Activated CD8-positive, alpha-beta memory T cell treated with anti-CD3 and anti-CD28 coated beads, Interleukin-2, amount 10 ng/mL, durations not matched to agents 7 days and 5 days (primary cell): ENCODE results near the gene EPHB4. TPM values are rescaled to one million over a fixed set of nuclear protein-coding genes. Genes with fewer than 3 reads are reported as not detected.
"Not testable (repeated sequence)": the region's sequence is repeated elsewhere in the genome, so short reads cannot be mapped to it uniquely, and the experiment has no call there.

Experiments used
- ATAC-seq: fragments of 150-1000 bp; cut with Tn5 transposase; one replicate; pipeline ENCODE4 v1.10.0; 2021; ENCODE audit warnings: moderate library complexity
- CTCF ChIA-PET: fragments of 350-600 bp; sonication (Branson Sonifier 250); formaldehyde crosslinking; loops from one replicate; lab custom pipeline; 2021; ENCODE audit warnings: antibody characterized with exemption; lab: Charles Lee
- DNase-seq: peaks from one replicate; pipeline ENCODE4 v3.0.0-alpha.2; 2020
- H3K27ac Mint-ChIP-seq: one replicate; pipeline ENCODE4 v1.8.0; 2021; ENCODE audit warnings: mild to moderate bottlenecking, mixed read lengths
- H3K27me3 Mint-ChIP-seq: one replicate; pipeline ENCODE4 v1.8.0; 2021; ENCODE audit warnings: mixed read lengths
- H3K36me3 Mint-ChIP-seq: one replicate; pipeline ENCODE4 v1.8.0; 2021; ENCODE audit warnings: mild to moderate bottlenecking, mixed read lengths
- H3K4me1 Mint-ChIP-seq: one replicate; pipeline ENCODE4 v1.8.0; 2021; ENCODE audit warnings: mixed read lengths
- H3K4me3 Mint-ChIP-seq: one replicate; pipeline ENCODE4 v1.8.0; 2021; ENCODE audit warnings: mild to moderate bottlenecking, moderate library complexity, mixed read lengths
- H3K9me3 Mint-ChIP-seq: one replicate; pipeline ENCODE4 v1.8.0; 2022; ENCODE audit warnings: low read depth, mixed read lengths
- total RNA-seq, 2 experiments: library from RNA; stranded (reverse); gene quantifications; one replicate each; pipeline ENCODE4 v1.2.3, GENCODE V29; 2021

The EPHB4 gene
- total RNA-seq, 2 experiments from 2014 or later: 1.3 to 2.0 TPM

DNA sequence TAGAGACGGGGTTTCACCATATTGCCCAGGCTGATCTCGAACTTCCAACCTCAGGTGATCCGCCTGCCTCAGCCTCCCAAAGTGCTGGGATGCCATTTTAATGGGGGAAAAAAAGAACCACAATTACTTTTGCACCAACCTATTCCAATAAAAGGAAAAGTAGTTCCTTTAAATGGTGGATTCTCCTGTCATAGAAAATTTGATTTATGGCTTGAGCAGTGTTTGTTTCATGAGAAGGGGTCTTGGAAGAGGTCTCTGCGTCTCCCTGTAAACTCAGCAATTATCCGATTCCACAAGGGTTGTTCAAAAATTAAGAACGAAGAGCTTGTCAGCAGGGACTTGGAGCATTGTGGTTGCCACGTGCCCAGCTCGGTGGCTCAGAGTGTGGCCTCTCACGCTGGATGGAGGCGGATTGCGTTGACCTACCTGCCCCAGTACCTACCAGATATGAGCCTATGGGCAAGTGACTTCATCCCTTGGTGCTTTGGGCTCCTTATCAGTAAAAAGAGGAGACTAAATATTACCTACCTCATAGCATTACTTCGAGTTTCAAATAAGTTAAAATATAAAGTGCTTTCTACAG is 37.0 kb upstream of the EPHB4 start:
- no peak overlapping the region for H3K4me3 Mint-ChIP-seq
- peaks cover 17% of the 10 kb centered on the region for H3K36me3 Mint-ChIP-seq
- CTCF ChIA-PET: interaction anchor here (0.7 to 3.1 kb wide), 2 partner anchors 13 to 14 kb away, joined by 3 to 14 read pairs; partner anchors contain the start of gene SLC12A9
- H3K9me3 Mint-ChIP-seq: no peaks in the 10 kb centered on the region
- no peaks in the 10 kb centered on the region for H3K27me3 Mint-ChIP-seq
- no peak overlapping the region for H3K27ac Mint-ChIP-seq
- DNase-seq (no peak), ATAC-seq (no peak)
- H3K4me1 Mint-ChIP-seq: peaks cover 19% of the 10 kb centered on the region

DNA sequence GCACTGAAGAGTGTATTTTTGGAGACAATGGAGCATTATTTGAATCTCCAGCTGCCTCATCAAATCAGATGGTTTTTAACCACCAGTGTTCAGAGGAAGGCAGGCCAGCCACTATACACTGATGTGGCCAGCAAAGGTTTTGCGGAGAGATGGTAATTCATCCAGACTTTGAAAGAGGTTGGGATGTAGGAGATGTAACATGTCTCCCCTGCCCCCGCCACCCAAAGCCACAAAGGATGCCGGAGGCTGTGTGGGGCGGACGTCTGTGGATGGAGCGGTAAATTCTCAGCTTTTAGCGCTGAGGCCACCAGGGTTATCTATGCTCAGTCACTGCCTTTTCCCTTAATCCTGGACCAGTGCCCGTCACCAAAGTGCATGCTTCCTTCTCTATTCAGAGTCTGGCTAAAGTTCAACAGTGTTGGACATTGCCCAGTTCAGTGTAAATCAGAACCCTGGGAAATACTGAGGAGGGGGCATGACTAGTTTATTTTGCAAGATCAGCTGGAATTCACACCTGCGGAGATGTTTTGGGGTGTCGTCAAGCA is 36.2 kb upstream of the EPHB4 start:
- DNase-seq (no peak), ATAC-seq (no peak)
- CTCF ChIA-PET: interaction anchor here (3.1 kb wide), 1 partner anchor 12 kb away, joined by 14 read pairs; the partner anchor contains the start of gene SLC12A9
- H3K4me1 Mint-ChIP-seq: peaks cover 14% of the 10 kb centered on the region
- H3K36me3 Mint-ChIP-seq: peaks cover 17% of the 10 kb centered on the region
- H3K4me3 Mint-ChIP-seq: no peak overlapping the region
- no peaks in the 10 kb centered on the region for H3K9me3 Mint-ChIP-seq
- no peaks in the 10 kb centered on the region for H3K27me3 Mint-ChIP-seq
- no peak overlapping the region for H3K27ac Mint-ChIP-seq

DNA sequence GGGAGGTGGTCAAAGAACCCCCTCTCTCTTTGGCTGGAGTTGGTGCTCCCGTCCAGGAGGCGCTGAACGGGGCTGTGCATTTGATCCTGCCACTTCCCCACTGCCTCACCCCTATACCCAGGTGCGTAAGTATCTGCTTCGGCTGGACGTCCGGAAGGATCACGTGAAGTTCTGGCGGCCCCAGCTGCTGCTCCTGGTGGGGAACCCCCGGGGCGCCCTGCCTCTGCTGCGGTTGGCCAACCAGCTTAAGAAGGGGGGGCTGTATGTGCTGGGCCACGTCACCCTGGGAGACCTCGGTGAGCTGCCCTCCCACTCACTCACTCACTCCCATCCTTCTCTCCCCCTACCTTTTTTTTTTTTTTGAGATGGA is 34.3 kb upstream of the EPHB4 start:
- Mint-ChIP-seq H3K36me3 (peaks cover 21% of the 10 kb centered on the region), H3K9me3 (no peaks in the 10 kb centered on the region), H3K4me3 (no peak overlapping the region), H3K27me3 (no peaks in the 10 kb centered on the region), H3K4me1 (peaks cover 2% of the 10 kb centered on the region), H3K27ac (no peak overlapping the region)
- no peak for DNase-seq
- no peak for ATAC-seq
- CTCF ChIA-PET: no interaction called here

DNA sequence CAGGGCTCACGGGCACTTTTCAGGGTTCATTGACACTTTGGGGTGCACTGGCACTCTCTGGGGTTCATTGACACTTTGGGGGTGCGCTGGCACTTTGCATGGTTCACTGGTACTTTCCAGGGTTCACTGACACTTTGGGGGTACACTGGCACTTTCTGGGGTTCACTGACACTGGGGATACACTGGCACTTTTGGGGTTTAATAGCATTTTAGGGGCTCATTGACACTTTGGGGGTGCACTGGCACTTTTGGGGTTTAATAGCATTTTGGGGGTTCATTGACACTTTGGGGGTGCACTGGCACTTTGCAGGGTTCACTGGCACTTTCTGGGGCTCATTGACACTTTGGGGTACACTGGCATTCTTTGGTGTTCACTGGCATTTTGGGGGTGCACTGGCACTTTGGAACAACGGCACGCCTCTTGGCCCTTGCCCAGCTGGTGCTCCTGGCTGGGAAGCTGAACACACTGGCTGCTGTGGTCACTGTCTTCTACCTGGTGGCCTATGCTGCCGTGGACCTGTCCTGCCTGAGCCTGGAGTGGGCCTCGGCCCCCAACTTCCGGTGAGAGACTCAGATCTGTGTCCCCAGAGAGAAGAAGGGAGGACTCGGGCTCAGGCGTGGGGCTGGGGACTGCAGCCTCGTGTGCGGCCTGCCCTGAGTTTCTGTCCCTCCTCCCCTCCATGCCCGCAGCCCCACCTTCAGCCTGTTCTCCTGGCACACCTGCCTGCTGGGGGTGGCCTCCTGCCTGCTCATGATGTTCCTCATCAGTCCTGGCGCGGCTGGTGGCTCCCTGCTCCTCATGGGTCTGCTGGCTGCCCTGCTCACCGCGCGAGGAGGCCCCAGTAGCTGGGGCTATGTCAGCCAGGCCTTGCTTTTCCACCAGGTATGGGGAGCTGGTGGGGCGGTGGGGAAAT is 33.6 kb upstream of the EPHB4 start:
- ATAC-seq: no peak
- Mint-ChIP-seq H3K36me3 (peaks cover 21% of the 10 kb centered on the region), H3K9me3 (no peaks in the 10 kb centered on the region), H3K4me1 (no peaks in the 10 kb centered on the region), H3K27me3 (no peaks in the 10 kb centered on the region), H3K4me3 (no peak overlapping the region), H3K27ac (no peak overlapping the region)
- CTCF ChIA-PET: no interaction called here
- no peak for DNase-seq

DNA sequence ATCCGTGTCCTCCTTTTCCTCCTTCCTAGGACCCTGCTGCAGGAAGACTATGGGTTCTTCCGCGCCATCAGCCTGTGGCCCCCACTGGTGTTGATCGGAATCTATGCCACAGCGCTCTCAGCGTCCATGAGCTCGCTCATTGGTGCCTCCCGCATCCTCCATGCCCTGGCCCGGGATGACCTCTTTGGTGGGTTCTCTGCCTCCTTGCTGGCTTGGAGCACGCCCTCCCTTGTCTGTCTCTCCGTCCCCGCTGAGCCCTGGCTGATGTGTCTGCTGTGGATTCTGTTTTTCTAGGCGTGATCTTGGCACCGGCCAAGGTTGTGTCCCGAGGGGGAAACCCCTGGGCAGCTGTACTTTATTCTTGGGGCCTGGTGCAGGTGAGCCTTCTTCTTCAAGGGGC is 32.5 kb upstream of the EPHB4 start:
- Mint-ChIP-seq H3K4me1 (no peaks in the 10 kb centered on the region), H3K27me3 (no peaks in the 10 kb centered on the region), H3K9me3 (no peaks in the 10 kb centered on the region), H3K4me3 (no peak overlapping the region), H3K27ac (no peak overlapping the region), H3K36me3 (peaks cover 21% of the 10 kb centered on the region)
- CTCF ChIA-PET: no interaction called here
- no peak for ATAC-seq
- no peak for DNase-seq

DNA sequence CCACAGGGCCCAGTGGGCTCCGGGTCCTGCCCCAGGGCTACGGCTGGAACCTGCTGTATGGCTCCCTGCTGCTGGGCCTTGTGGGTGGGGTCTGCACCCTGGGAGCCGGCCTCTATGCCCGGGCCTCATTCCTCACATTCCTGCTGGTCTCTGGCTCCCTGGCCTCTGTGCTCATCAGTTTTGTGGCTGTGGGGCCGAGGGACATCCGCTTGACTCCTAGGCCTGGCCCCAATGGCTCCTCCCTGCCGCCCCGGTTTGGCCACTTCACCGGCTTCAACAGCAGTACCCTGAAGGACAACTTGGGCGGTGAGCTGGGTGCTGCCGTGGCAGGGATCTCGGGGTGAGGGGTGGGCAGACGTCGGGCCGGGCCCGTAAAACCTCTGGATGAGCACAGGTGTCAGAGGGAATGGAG is 29.6 kb upstream of the EPHB4 start:
- no peak for ATAC-seq
- DNase-seq: no peak
- Mint-ChIP-seq H3K4me1 (peaks cover 17% of the 10 kb centered on the region), H3K27ac (no peak overlapping the region), H3K9me3 (no peaks in the 10 kb centered on the region), H3K36me3 (peaks cover 17% of the 10 kb centered on the region), H3K27me3 (no peaks in the 10 kb centered on the region), H3K4me3 (no peak overlapping the region)
- CTCF ChIA-PET: interaction anchor here (0.6 kb wide), 1 partner anchor 34 kb away, joined by 4 read pairs; no protein-coding TSS in a partner anchor

DNA sequence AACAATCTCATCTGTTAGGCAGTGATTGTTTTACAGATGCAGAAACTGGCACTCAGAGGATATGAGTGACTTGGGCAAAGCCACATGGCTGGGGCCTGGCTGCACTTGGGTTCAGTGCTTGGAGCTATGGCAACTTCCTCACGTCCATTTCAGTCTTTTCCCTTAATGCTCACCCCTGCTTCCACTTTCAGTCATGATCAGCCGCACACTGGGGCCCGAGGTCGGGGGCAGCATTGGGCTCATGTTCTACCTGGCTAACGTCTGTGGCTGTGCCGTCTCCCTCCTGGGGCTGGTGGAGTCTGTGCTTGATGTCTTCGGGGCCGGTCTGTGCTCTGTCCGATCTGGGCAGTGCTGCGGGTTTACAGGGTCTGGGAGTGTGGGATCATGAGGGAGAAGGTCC is 28.2 kb upstream of the EPHB4 start:
- H3K36me3 Mint-ChIP-seq: peaks cover 13% of the 10 kb centered on the region
- ATAC-seq (no peak), DNase-seq (no peak)
- H3K4me3 Mint-ChIP-seq: no peak overlapping the region
- H3K27ac Mint-ChIP-seq: no peak overlapping the region
- H3K4me1 Mint-ChIP-seq: peaks cover 21% of the 10 kb centered on the region
- CTCF ChIA-PET: interaction anchor here (6.6 kb wide), 1 partner anchor 149 kb away, joined by 105 read pairs; the partner anchor contains the start of gene POP7
- H3K9me3 Mint-ChIP-seq: no peaks in the 10 kb centered on the region
- H3K27me3 Mint-ChIP-seq: no peaks in the 10 kb centered on the region

DNA sequence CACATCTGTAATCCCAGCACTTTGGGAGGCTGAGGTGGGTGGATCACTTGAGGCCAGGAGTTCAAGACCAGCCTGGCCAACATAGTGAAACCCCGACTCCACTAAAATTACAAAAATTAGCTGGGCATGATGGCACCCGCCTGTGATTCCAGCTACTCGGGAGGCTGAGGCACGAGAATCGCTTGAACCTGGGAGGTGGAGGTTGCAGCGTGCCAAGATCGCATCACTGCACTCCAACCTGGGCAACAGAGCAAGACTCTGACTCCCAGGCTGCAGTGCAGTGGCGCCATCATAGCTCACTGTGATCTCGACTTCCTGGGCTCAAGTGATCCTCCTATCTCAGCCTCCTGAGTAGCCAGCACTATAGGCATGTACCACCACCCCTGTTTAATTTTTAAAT is 27.6 kb upstream of the EPHB4 start:
- DNase-seq, ATAC-seq, H3K27ac Mint-ChIP-seq, H3K27me3 Mint-ChIP-seq, H3K4me3 Mint-ChIP-seq, H3K9me3 Mint-ChIP-seq: not testable (repeated sequence)
- H3K4me1 Mint-ChIP-seq: peaks cover 21% of the 10 kb centered on the region
- H3K36me3 Mint-ChIP-seq: peaks cover 10% of the 10 kb centered on the region
- CTCF ChIA-PET: interaction anchor here (6.6 to 7.9 kb wide), 2 partner anchors 52 to 148 kb away, joined by 105 to 155 read pairs; partner anchors contain the start of gene POP7

DNA sequence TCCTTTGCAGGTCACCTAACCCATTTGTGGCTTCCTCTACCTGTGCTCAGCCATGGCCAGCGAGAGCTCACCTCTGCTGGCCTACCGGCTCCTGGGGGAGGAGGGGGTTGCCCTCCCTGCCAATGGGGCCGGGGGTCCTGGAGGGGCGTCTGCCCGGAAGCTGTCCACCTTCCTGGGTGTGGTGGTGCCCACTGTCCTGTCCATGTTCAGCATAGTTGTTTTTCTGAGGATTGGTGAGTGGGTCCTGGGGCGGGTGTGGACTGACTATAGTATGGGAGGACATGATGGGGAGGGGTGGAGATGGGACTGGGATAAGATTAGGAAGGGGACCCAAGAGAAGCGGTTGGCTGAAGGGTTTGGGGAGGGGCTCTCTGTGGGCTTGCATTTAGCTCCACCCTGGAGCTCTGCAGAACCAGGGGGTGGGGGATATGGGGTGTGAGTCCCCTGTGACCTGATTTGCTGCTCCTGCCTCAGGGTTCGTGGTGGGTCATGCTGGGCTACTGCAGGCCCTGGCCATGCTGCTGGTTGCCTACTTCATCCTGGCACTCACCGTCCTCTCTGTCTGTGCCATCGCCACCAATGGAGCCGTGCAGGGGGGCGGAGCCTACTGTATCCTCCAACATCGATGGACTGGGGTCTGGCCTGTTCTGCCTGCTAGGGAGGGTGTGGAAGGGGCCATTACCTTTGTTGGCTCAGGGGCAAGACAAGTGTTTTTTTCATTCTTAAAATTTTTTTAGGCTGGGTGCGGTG is 27.0 kb upstream of the EPHB4 start:
- Mint-ChIP-seq H3K4me1 (peaks cover 21% of the 10 kb centered on the region), H3K27ac (no peak overlapping the region), H3K27me3 (no peaks in the 10 kb centered on the region), H3K36me3 (peaks cover 5% of the 10 kb centered on the region), H3K4me3 (peak overlapping the region; percentile 89), H3K9me3 (no peaks in the 10 kb centered on the region)
- CTCF ChIA-PET: interaction anchor here (2.5 to 7.9 kb wide), 3 partner anchors 52 to 161 kb away, joined by 11 to 155 read pairs (median 105); partner anchors contain the start of gene POP7
- ATAC-seq (no peak), DNase-seq (no peak)

DNA sequence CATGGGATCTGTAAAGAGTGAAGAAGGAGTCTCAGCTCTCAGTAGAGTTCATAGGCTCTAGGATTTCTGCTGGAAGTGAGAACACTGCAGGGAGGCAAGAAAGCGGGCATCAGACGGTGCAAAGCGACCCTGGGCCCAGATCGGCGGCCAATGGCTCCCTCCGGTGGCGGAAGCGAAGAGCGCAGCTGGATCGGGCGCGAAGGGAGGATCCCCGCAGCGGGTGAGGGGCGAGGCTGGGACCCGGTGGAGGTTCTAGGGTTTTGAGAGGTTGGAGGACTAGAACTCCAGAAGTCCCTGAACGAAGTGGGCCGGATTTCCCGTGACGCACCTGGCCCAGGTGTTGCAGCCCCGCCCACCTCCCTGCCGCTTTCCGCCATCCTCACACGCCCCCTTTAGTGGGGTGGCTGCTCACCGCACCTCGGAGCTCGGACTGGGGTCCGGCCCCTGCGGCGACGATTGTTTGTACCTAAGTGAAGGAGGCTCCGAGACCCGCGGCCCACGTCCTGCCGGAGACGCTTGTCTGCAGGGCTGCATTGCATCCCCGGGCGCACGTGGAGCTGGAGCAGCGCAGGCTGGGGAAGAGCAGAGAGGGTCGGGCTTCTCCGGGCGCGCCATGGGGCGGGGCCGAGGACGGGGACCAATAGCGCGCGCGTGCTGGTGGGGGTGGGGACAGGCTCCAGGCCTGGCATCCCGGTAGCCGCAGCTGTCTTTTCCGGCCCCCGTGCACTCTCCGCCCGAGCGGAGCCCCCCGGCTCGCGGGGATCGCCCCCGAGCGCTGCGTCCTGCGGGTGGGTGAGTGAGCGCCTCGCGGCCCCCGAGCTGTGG is 24.9 kb upstream of the EPHB4 start, which contains the start of gene SLC12A9:
Gene SLC12A9 (plus strand): TSS at position 666 of the 825 bp plus-strand sequence. CDS start 1,485 bp downstream, outside the sequence.
- ATAC-seq (peak; percentile 99), DNase-seq (peak; percentile 91)
- peak within 1 kb of the TSS; percentile 89 for H3K4me3 Mint-ChIP-seq
- CTCF ChIA-PET: interaction anchor here (0.7 to 7.9 kb wide), 49 partner anchors 10 to 934 kb away, joined by 3 to 155 read pairs (median 5); partner anchors contain the start of genes FBXO24, LRCH4, PLOD3 and POP7
- H3K4me1 Mint-ChIP-seq: peaks cover 21% of the 10 kb centered on the region
- H3K36me3 Mint-ChIP-seq: peaks cover 4% of the 10 kb centered on the region
- H3K9me3 Mint-ChIP-seq: no peaks in the 10 kb centered on the region
- no peaks in the 10 kb centered on the region for H3K27me3 Mint-ChIP-seq
- peak within 1 kb of the TSS; percentile 67 for H3K27ac Mint-ChIP-seq

DNA sequence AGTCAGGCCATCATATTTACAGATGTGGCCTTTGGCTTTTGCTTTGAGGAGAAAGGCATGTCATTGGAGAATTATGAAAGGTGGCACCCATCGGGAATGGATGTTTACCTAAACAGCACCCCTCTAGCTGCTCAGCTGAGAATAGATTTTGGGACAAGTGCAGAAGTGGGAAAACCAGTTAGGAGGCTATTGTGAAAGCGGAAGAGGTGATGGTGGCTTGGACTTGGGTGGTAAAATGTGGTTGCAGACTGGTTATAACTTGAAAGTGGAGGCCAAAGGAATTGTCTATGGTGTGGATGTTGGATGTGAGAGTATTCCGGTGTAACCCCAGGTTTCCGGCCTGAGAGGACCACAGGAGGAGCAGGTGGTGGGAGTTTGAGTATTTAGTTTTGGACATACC is 20.0 kb upstream of the EPHB4 start:
- Mint-ChIP-seq H3K9me3 (no peaks in the 10 kb centered on the region), H3K4me1 (peaks cover 6% of the 10 kb centered on the region), H3K4me3 (no peak overlapping the region), H3K36me3 (no peaks in the 10 kb centered on the region), H3K27ac (no peak overlapping the region), H3K27me3 (no peaks in the 10 kb centered on the region)
- CTCF ChIA-PET: interaction anchor here (7.9 kb wide), 1 partner anchor 45 kb away, joined by 155 read pairs; no protein-coding TSS in a partner anchor
- no peak for DNase-seq
- ATAC-seq: no peak
